Heart right ventricle (tissue), 16 donors: ENCODE results near the gene CARM1. TPM values are rescaled to one million over a fixed set of nuclear protein-coding genes. Genes with fewer than 3 reads are reported as not detected.

Experiments used
- ATAC-seq, 8 donors: fragments of 200-7000 bp; cut with Tn5 transposase; one replicate each; pipeline ENCODE4 v1.9.1; 2020; ENCODE audit warnings: mild to moderate bottlenecking in 8 of 8, moderate library complexity in 8 of 8, moderate number of reproducible peaks in 1 of 8
- DNase-seq, 2 donors: peaks; one replicate each; pipeline ENCODE4 v3.0.0-alpha.2; 2020
- H3K27ac ChIP-seq, 10 donors: fragments of 200-600 bp; sonication (generic) in 2 of 10; one replicate each; pipeline versions ENCODE4 v1.5.0 to v1.8.0; 2020 to 2022; ENCODE audit warnings: mild to moderate bottlenecking in 3 of 10
- H3K27me3 ChIP-seq, 7 donors: fragments of 200-600 bp; one replicate each; pipeline ENCODE4 v1.8.0; 2021 to 2022; ENCODE audit warnings: mild to moderate bottlenecking in 2 of 7
- H3K36me3 ChIP-seq, 9 donors: fragments of 200-600 bp; sonication (generic) in 1 of 9; one replicate each; pipeline versions ENCODE4 v1.5.0 to v1.8.0; 2020 to 2022; ENCODE audit warnings: mild to moderate bottlenecking in 2 of 9
- H3K4me1 ChIP-seq, 9 donors: fragments of 200-600 bp; sonication (generic) in 1 of 9; one replicate each; pipeline versions ENCODE4 v1.5.0 to v1.8.0; 2020 to 2022; ENCODE audit warnings: mild to moderate bottlenecking in 4 of 9
- H3K4me3 ChIP-seq, 10 donors: fragments of 200-600 bp; sonication (generic) in 2 of 10; one replicate each; pipeline versions ENCODE4 v1.5.0 to v1.8.0; 2020 to 2022; ENCODE audit warnings: mild to moderate bottlenecking in 7 of 10, moderate library complexity in 2 of 10
- H3K9me3 ChIP-seq, 11 donors: fragments of 200-600 bp in 10 of 11; sonication (generic) in 2 of 11; one replicate each; pipeline versions ENCODE4 v1.5.0 to v1.8.0; 2013 to 2022; ENCODE audit warnings: mild to moderate bottlenecking in 2 of 11, control low read depth in 1 of 11, moderate library complexity in 1 of 11
- CTCF ChIP-seq, 9 donors: fragments of 200-600 bp; sonication (generic) in 2 of 9; IDR thresholded peaks; one replicate each; pipeline versions ENCODE4 v1.5.0 to v1.8.0; 2021 to 2022; ENCODE audit warnings: antibody characterized with exemption in 9 of 9, mild to moderate bottlenecking in 5 of 9, moderate library complexity in 1 of 9
- WGBS, 2 donors: extraction: QIAGEN DNeasy Blood & Tissue Kit; methylation state at CpG; one replicate each; pipeline ENCODE4 v1.1.7; 2013; ENCODE audit warnings: inconsistent platforms in 1 of 2; 5-methylcytosine and 5-hydroxymethylcytosine counted together
- intact Hi-C, 10 donors: fragments of 100-400 bp; cut with DNase I; formaldehyde crosslinking; loops; one replicate each; pipeline versions ENCODE4 v1.11.1 to v1.14.2; 2022
- polyA plus RNA-seq, 2 donors: library from polyadenylated mRNA; stranded (reverse); fragments of 200-250 nt; gene quantifications; one replicate each; pipeline ENCODE4 v1.2.3, GENCODE V29; 2013
- total RNA-seq, 10 donors: library from RNA; stranded (reverse); fragmentation: NEBNext Ultra II Directional in 3 of 10; extraction: Animal tissue kit (Norgen Biotek cat#: 25700) in 3 of 10; gene quantifications; one replicate each; pipeline versions ENCODE4 v1.2.1 to v1.2.4, GENCODE V29; 2021 to 2023
- donor health status: Arrhythmogenic right ventricular cardiomyopathy.
- donor health status: ischemic (EF 13 %, LVEDD 7.1; RV severe dilation, severe dysfunction).
- donor health status: healthy with polysubstance abuse.
- donor health status: DM: no; HTN: yes; CAD: no.
- donor health status: DM: no; HTN: no; CAD: no.
- donor health status: ischemic (EF 25% LVEDD 6.9; RV normal size, moderate dysfunction).
- donor health status: ischemic (EF 25% LVEDD 5.7; RV mildly dilated, moderate dysfunction).
- donor health status: healthy.
- donor health status: DM: yes; HTN: yes; CAD: no.
- donor health status: Ischemic cardiomyopathy.
- donor health status: ischemic (EF 35%, LVEDD 5.7; RV mildly dilated, moderate dysfunction).
- donor health status: nonischemic (EF 11% LVEDD 7.7; RV severe dilation, severe dysfunction).
- donor health status: DM: yes; HTN: yes; CAD: no.
- donor health status: PGD.
- donor health status: ischemic (EF 29% LVEDD 5.4; RV normal size, mild dysfunction).
- donor health status: nonischemic (EF 23%, LVEDD 6.1; RV moderate dilation, normal function).

Gene CARM1
- total and polyA plus RNA-seq, 12 donors: 25.8 to 45.4 (median 27.9) TPM

- Histone ChIP-seq H3K36me3 (peaks cover 0 to 80% (median 43%) of the 10 kb centered on the region in 9 donors), H3K4me3 (no peak overlapping the region), H3K27ac (no peak overlapping the region), H3K4me1 (peaks cover 0 to 16% (median 5%) of the 10 kb centered on the region in 9 donors), H3K27me3 (no peaks in the 10 kb centered on the region), H3K9me3 (peaks cover 0 to 8% (median 6%) of the 10 kb centered on the region in 11 donors)
- intact Hi-C loops: no loop called here
- ATAC-seq: no peak
- no peak for TF ChIP-seq CTCF (IDR thresholded peaks at IDR 0.05)
- WGBS, 2 donors: 74 to 79% methylated on average over 28 of the region's 28 CpGs
- DNase-seq: no peak
Measured at GRCh38 chr19:10831987-10832938, 39.1 kb upstream of the CARM1 start.

- TF ChIP-seq CTCF (IDR thresholded peaks at IDR 0.05): no peak
- H3K4me1 ChIP-seq: peaks cover 0 to 16% (median 5%) of the 10 kb centered on the region in 9 donors
- H3K27ac ChIP-seq: no peak overlapping the region
- H3K36me3 ChIP-seq: peaks cover 0 to 74% (median 41%) of the 10 kb centered on the region in 9 donors
- no peak overlapping the region for H3K4me3 ChIP-seq
- 80 to 81% methylated on average over 20 of the region's 20 CpGs for WGBS, 2 donors
- H3K27me3 ChIP-seq: no peaks in the 10 kb centered on the region
- no peak for ATAC-seq
- H3K9me3 ChIP-seq: peaks cover 0 to 9% (median 6%) of the 10 kb centered on the region in 11 donors
- no peak for DNase-seq
- intact Hi-C loops: no loop called here
Measured at GRCh38 chr19:10832939-10833296, 38.4 kb upstream of the CARM1 start.

- peak overlapping the region in 9 of 10 donors; percentile 6 to 86 (median 75) for H3K4me3 ChIP-seq
- intact Hi-C loops: loop anchor here in 1 of 10 donors (2.0 kb wide), 1 partner anchor 116 kb away; the partner anchor contains the start of gene DNM2
- peaks cover 0 to 51% (median 21%) of the 10 kb centered on the region in 9 donors for H3K36me3 ChIP-seq
- TF ChIP-seq CTCF (IDR thresholded peaks at IDR 0.05): no peak
- DNase-seq: no peak
- ATAC-seq: peak in 1 of 8 donors; percentile 0
- H3K27me3 ChIP-seq: no peaks in the 10 kb centered on the region
- 53% methylated on average over 32 of the region's 32 CpGs for WGBS, 2 donors
- H3K9me3 ChIP-seq: peaks cover 0 to 20% (median 6%) of the 10 kb centered on the region in 11 donors
- H3K4me1 ChIP-seq: peaks cover 0 to 16% (median 5%) of the 10 kb centered on the region in 9 donors
- H3K27ac ChIP-seq: peak overlapping the region; percentile 54 to 99 (median 98)
Measured at GRCh38 chr19:10835089-10835753, 36.1 kb upstream of the CARM1 start.
